Measurements from ENCODE around the gene CDH13.

The CDH13 gene

GRCh38 chr16:82980810-82981209 lies 354.0 kb downstream of the CDH13 start:
- no peak overlapping the region for H3K9ac ChIP-seq (ENCODE audit: low read depth, low read length)
- DNase-seq (no peak), ATAC-seq (ENCODE audit: insufficient read depth, low read depth) (no peak)
- no peaks in the 10 kb centered on the region for H3K79me2 ChIP-seq (ENCODE audit: insufficient read depth, low read length)
- H3K4me3 ChIP-seq (ENCODE audit: low read depth in 1 of 2, low read length in 2 of 2) = no peak overlapping the region
- H4K20me1 ChIP-seq (ENCODE audit: insufficient read depth, low read length) = no peaks in the 10 kb centered on the region
- no peak overlapping the region for H2AFZ ChIP-seq (ENCODE audit: low read depth, low read length)
- no peaks in the 10 kb centered on the region for H3K4me1 ChIP-seq (ENCODE audit: insufficient read depth, low read length)
- H3K9me3 ChIP-seq (ENCODE audit: insufficient read depth, low read length, severe bottlenecking) = no peaks in the 10 kb centered on the region
- H3K4me2 ChIP-seq (ENCODE audit: insufficient read depth, low read length) = no peak overlapping the region
- TF ChIP-seq CTCF (IDR thresholded peaks at IDR 0.05; ENCODE audit: borderline replicate concordance, extremely low read depth, low read length, poor library complexity, severe bottlenecking) (no peak), EZH2 (IDR thresholded peaks at IDR 0.05; ENCODE audit: borderline replicate concordance, low read depth, low read length, severe bottlenecking) (no peak)
- no peaks in the 10 kb centered on the region for H3K27me3 ChIP-seq (ENCODE audit: insufficient read depth, low read length, poor library complexity)
- H3K36me3 ChIP-seq (ENCODE audit: insufficient read depth, low read length) = no peaks in the 10 kb centered on the region
- no peak overlapping the region for H3K27ac ChIP-seq (ENCODE audit: low read length)

- Histone ChIP-seq H3K27me3 (ENCODE audit: insufficient read depth, low read length, poor library complexity) (no peaks in the 10 kb centered on the region), H2AFZ (ENCODE audit: low read depth, low read length) (no peak overlapping the region), H3K27ac (ENCODE audit: low read length) (no peak overlapping the region), H3K4me2 (ENCODE audit: insufficient read depth, low read length) (no peak overlapping the region), H3K4me1 (ENCODE audit: insufficient read depth, low read length) (no peaks in the 10 kb centered on the region), H4K20me1 (ENCODE audit: insufficient read depth, low read length) (no peaks in the 10 kb centered on the region), H3K9ac (ENCODE audit: low read depth, low read length) (no peak overlapping the region), H3K79me2 (ENCODE audit: insufficient read depth, low read length) (no peaks in the 10 kb centered on the region), H3K4me3 (ENCODE audit: low read depth in 1 of 2, low read length in 2 of 2) (no peak overlapping the region), H3K9me3 (ENCODE audit: insufficient read depth, low read length, severe bottlenecking) (no peaks in the 10 kb centered on the region), H3K36me3 (ENCODE audit: insufficient read depth, low read length) (no peaks in the 10 kb centered on the region)
- DNase-seq = no peak
- TF ChIP-seq CTCF (IDR thresholded peaks at IDR 0.05; ENCODE audit: borderline replicate concordance, extremely low read depth, low read length, poor library complexity, severe bottlenecking) = no peak
- TF ChIP-seq EZH2 (IDR thresholded peaks at IDR 0.05; ENCODE audit: borderline replicate concordance, low read depth, low read length, severe bottlenecking) = no peak
- no peak for ATAC-seq (ENCODE audit: insufficient read depth, low read depth)
Measured at GRCh38 chr16:82987767-82988166, 361.0 kb downstream of the CDH13 start.

GRCh38 chr16:82990155-82990554 lies 363.4 kb downstream of the CDH13 start:
- no peaks in the 10 kb centered on the region for H4K20me1 ChIP-seq (ENCODE audit: insufficient read depth, low read length)
- no peaks in the 10 kb centered on the region for H3K27me3 ChIP-seq (ENCODE audit: insufficient read depth, low read length, poor library complexity)
- H3K9ac ChIP-seq (ENCODE audit: low read depth, low read length) = no peak overlapping the region
- DNase-seq = no peak
- ATAC-seq (ENCODE audit: insufficient read depth, low read depth) = no peak
- H3K4me3 ChIP-seq (ENCODE audit: low read depth in 1 of 2, low read length in 2 of 2) = no peak overlapping the region
- TF ChIP-seq EZH2 (IDR thresholded peaks at IDR 0.05; ENCODE audit: borderline replicate concordance, low read depth, low read length, severe bottlenecking) = no peak
- TF ChIP-seq CTCF (IDR thresholded peaks at IDR 0.05; ENCODE audit: borderline replicate concordance, extremely low read depth, low read length, poor library complexity, severe bottlenecking) = no peak
- no peak overlapping the region for H3K4me2 ChIP-seq (ENCODE audit: insufficient read depth, low read length)
- H3K27ac ChIP-seq (ENCODE audit: low read length) = no peak overlapping the region
- H2AFZ ChIP-seq (ENCODE audit: low read depth, low read length) = no peak overlapping the region
- no peaks in the 10 kb centered on the region for H3K36me3 ChIP-seq (ENCODE audit: insufficient read depth, low read length)
- no peaks in the 10 kb centered on the region for H3K9me3 ChIP-seq (ENCODE audit: insufficient read depth, low read length, severe bottlenecking)
- H3K79me2 ChIP-seq (ENCODE audit: insufficient read depth, low read length) = no peaks in the 10 kb centered on the region
- no peaks in the 10 kb centered on the region for H3K4me1 ChIP-seq (ENCODE audit: insufficient read depth, low read length)

- no peak overlapping the region for H2AFZ ChIP-seq (ENCODE audit: low read depth, low read length)
- ATAC-seq (ENCODE audit: insufficient read depth, low read depth) = no peak
Measured at GRCh38 chr16:82991410-82991809, 364.6 kb downstream of the CDH13 start.

More at GRCh38 chr16:82991410-82991809, 364.6 kb downstream of the CDH13 start:
- H3K4me2 ChIP-seq (ENCODE audit: insufficient read depth, low read length) = no peak overlapping the region
- H3K9me3 ChIP-seq (ENCODE audit: insufficient read depth, low read length, severe bottlenecking) = no peaks in the 10 kb centered on the region
- H3K4me3 ChIP-seq (ENCODE audit: low read depth in 1 of 2, low read length in 2 of 2) = no peak overlapping the region
- no peaks in the 10 kb centered on the region for H3K79me2 ChIP-seq (ENCODE audit: insufficient read depth, low read length)
- H3K4me1 ChIP-seq (ENCODE audit: insufficient read depth, low read length) = no peaks in the 10 kb centered on the region
- H3K27me3 ChIP-seq (ENCODE audit: insufficient read depth, low read length, poor library complexity) = no peaks in the 10 kb centered on the region
- no peak for DNase-seq
- H3K36me3 ChIP-seq (ENCODE audit: insufficient read depth, low read length) = no peaks in the 10 kb centered on the region
- no peak overlapping the region for H3K27ac ChIP-seq (ENCODE audit: low read length)
- no peak overlapping the region for H3K9ac ChIP-seq (ENCODE audit: low read depth, low read length)
- H4K20me1 ChIP-seq (ENCODE audit: insufficient read depth, low read length) = no peaks in the 10 kb centered on the region
- TF ChIP-seq CTCF (IDR thresholded peaks at IDR 0.05; ENCODE audit: borderline replicate concordance, extremely low read depth, low read length, poor library complexity, severe bottlenecking) = no peak
- TF ChIP-seq EZH2 (IDR thresholded peaks at IDR 0.05; ENCODE audit: borderline replicate concordance, low read depth, low read length, severe bottlenecking) = no peak
